ENCODE data around the gene ZNFX1. TPM values are rescaled to one million over a fixed set of nuclear protein-coding genes. Genes with fewer than 3 reads are reported as not detected.
A peak's percentile ranks its signal among the peaks of the same experiment; 100 is the strongest.

Gene ZNFX1
- total and polyA plus RNA-seq, 7 donors = 8.4 to 29.6 (median 21.7) TPM

DNA sequence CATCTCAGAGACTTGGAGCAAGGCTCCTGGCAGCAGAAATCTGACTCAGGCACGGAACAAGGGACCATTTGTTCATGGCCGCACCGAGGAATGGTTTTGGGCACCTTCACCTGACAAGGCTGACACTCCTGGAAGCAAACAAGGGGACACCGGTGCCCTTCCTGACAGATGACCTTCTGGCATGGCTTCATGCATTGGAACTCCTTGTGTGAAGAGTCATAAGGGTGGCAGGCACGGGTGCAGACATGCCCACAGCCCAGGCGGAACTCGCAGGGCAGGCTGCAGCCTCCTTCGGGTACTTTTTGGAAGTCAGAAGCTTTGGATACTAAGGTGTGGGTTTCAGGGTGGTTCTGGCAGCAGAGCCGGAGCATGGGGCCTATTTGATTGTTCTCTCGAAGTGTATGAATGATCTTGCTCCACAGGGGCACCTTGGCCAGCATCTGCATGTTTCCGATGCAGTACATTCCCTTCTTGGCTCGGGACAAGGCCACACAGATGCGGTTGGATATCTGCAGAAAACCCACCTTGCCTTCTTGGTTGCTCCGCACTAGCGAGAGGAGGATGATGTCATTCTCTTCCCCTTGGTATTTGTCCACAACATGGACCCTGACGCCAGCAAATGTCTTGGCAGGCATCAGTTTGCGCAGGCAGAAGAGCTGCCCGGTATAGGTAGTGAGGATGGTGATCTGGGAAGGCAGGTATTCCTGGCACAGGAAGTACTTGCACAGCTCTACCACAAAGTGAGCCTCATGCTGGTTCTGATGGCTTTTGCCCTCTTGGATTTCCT lies 28.8 kb downstream of the ZNFX1 start:
- peaks cover 5 to 100% of the 10 kb centered on the region in 2 donors for H3K36me3 ChIP-seq (ENCODE audit: insufficient read depth in 1 of 2, low read depth in 1 of 2)
- ATAC-seq = peak in 2 of 4 donors; percentile 13
- intact Hi-C loops (cut with DNase I) = no loop called here

GRCh38 chr20:49248301-49248700 lies 29.6 kb downstream of the ZNFX1 start:
- H3K27me3 ChIP-seq (ENCODE audit: insufficient read depth in 3 of 3, low read length in 2 of 3) = no peaks in the 10 kb centered on the region
- 77 to 84% (median 83%) methylated on average over 10 of the region's 10 CpGs for WGBS, 3 donors
- intact Hi-C loops (cut with DNase I) = no loop called here
- H3K36me3 ChIP-seq (ENCODE audit: insufficient read depth in 1 of 2, low read depth in 1 of 2) = peaks cover 8 to 100% of the 10 kb centered on the region in 2 donors
- peak in 2 of 4 donors; percentile 6 to 14 for ATAC-seq
- no peak overlapping the region for H3K27ac ChIP-seq
- H3K4me1 ChIP-seq = no peaks in the 10 kb centered on the region
- no peak overlapping the region for H3K4me3 ChIP-seq
- no peaks in the 10 kb centered on the region for H3K9me3 ChIP-seq
- TF ChIP-seq, protein P1, sequence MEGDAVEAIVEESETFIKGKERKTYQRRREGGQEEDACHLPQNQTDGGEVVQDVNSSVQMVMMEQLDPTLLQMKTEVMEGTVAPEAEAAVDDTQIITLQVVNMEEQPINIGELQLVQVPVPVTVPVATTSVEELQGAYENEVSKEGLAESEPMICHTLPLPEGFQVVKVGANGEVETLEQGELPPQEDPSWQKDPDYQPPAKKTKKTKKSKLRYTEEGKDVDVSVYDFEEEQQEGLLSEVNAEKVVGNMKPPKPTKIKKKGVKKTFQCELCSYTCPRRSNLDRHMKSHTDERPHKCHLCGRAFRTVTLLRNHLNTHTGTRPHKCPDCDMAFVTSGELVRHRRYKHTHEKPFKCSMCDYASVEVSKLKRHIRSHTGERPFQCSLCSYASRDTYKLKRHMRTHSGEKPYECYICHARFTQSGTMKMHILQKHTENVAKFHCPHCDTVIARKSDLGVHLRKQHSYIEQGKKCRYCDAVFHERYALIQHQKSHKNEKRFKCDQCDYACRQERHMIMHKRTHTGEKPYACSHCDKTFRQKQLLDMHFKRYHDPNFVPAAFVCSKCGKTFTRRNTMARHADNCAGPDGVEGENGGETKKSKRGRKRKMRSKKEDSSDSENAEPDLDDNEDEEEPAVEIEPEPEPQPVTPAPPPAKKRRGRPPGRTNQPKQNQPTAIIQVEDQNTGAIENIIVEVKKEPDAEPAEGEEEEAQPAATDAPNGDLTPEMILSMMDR (IDR thresholded peaks at IDR 0.05) = no peak
- DNase-seq = no peak

More for the DNA sequence above, 28.8 kb downstream of the ZNFX1 start:
- Histone ChIP-seq H3K4me3 (no peak overlapping the region), H3K27ac (no peak overlapping the region), H3K9me3 (no peaks in the 10 kb centered on the region), H3K4me1 (no peaks in the 10 kb centered on the region), H3K27me3 (ENCODE audit: insufficient read depth in 3 of 3, low read length in 2 of 3) (no peaks in the 10 kb centered on the region)
- 63 to 75% (median 68%) methylated on average over 18 of the region's 18 CpGs for WGBS, 3 donors
- TF ChIP-seq, protein P1 (IDR thresholded peaks at IDR 0.05) = no peak
- no peak for DNase-seq

DNA sequence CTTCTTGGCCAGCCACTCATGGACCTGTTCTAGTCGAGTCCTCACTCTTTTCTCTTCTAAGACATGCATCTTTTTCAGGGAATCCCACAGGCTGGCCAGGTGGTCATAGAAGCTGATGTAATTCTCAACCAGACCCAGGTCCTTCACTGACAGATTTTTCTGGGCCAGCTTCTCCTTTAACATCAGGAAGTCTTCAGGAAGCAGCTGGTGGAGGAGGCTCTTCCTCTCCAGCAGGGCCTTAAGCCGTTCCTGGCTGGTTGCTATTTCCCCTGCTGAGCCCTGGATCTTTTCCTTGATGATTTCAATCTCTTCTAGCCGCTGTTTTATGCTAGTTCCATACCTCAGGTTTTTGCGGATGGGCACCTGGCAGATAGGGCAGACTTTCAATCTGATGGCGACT lies 30.1 kb downstream of the ZNFX1 start:
- ATAC-seq (no peak), DNase-seq (no peak)
- H3K36me3 ChIP-seq (ENCODE audit: insufficient read depth in 1 of 2, low read depth in 1 of 2) = peaks cover 12 to 100% of the 10 kb centered on the region in 2 donors
- TF ChIP-seq, protein P1 (IDR thresholded peaks at IDR 0.05) = no peak
- 59 to 65% (median 60%) methylated on average over 5 of the region's 5 CpGs for WGBS, 3 donors
- H3K9me3 ChIP-seq = no peaks in the 10 kb centered on the region
- no peaks in the 10 kb centered on the region for H3K4me1 ChIP-seq
- no peaks in the 10 kb centered on the region for H3K27me3 ChIP-seq (ENCODE audit: insufficient read depth in 3 of 3, low read length in 2 of 3)
- H3K4me3 ChIP-seq = no peak overlapping the region
- intact Hi-C loops (cut with DNase I) = no loop called here
- no peak overlapping the region for H3K27ac ChIP-seq

GRCh38 chr20:49247169-49247723 lies 30.6 kb downstream of the ZNFX1 start:
- Histone ChIP-seq H3K4me1 (no peaks in the 10 kb centered on the region), H3K9me3 (no peaks in the 10 kb centered on the region), H3K36me3 (ENCODE audit: insufficient read depth in 1 of 2, low read depth in 1 of 2) (peaks cover 12 to 100% of the 10 kb centered on the region in 2 donors), H3K4me3 (no peak overlapping the region), H3K27ac (no peak overlapping the region), H3K27me3 (ENCODE audit: insufficient read depth in 3 of 3, low read length in 2 of 3) (no peaks in the 10 kb centered on the region)
- intact Hi-C loops (cut with DNase I) = no loop called here
- DNase-seq (no peak), ATAC-seq (no peak)
- WGBS, 3 donors = 91 to 93% (median 93%) methylated on average over 8 of the region's 8 CpGs
- TF ChIP-seq, protein P1 (IDR thresholded peaks at IDR 0.05) = no peak
